ENCODE results near the gene ARHGAP15. TPM values are rescaled to one million over a fixed set of nuclear protein-coding genes. Genes with fewer than 3 reads are reported as not detected.
A peak's percentile ranks its signal among the peaks of the same experiment; 100 is the strongest.

The ARHGAP15 gene
- polyA plus RNA-seq, 3 donors, result 3.0 to 3.3 (median 3.2) TPM

- no peak for DNase-seq (ENCODE audit: extremely low read depth in 1 of 11, low read depth in 9 of 11, low spot score in 4 of 11)
Observed at GRCh38 chr2:143160732-143161707, 31.8 kb downstream of the ARHGAP15 start.

GRCh38 chr2:143162123-143162837, 33.1 kb downstream of the ARHGAP15 start:
- peak in 9 of 11 donors; percentile 20 to 44 (median 36) for DNase-seq (ENCODE audit: extremely low read depth in 1 of 11, low read depth in 9 of 11, low spot score in 4 of 11)

GRCh38 chr2:143162997-143163396, 33.8 kb downstream of the ARHGAP15 start:
- DNase-seq (ENCODE audit: extremely low read depth in 1 of 11, low read depth in 9 of 11, low spot score in 4 of 11), result no peak

GRCh38 chr2:143163499-143163898, 34.3 kb downstream of the ARHGAP15 start:
- DNase-seq (ENCODE audit: extremely low read depth in 1 of 11, low read depth in 9 of 11, low spot score in 4 of 11), result no peak

GRCh38 chr2:143165291-143165690, 36.1 kb downstream of the ARHGAP15 start:
- no peak for DNase-seq (ENCODE audit: extremely low read depth in 1 of 11, low read depth in 9 of 11, low spot score in 4 of 11)

- DNase-seq (ENCODE audit: extremely low read depth in 1 of 11, low read depth in 9 of 11, low spot score in 4 of 11), result no peak
Observed at GRCh38 chr2:143169105-143169504, 39.9 kb downstream of the ARHGAP15 start.

GRCh38 chr2:143171817-143172216, 42.6 kb downstream of the ARHGAP15 start:
- peak in 1 of 11 donors; percentile 9 for DNase-seq (ENCODE audit: extremely low read depth in 1 of 11, low read depth in 9 of 11, low spot score in 4 of 11)

- no peak for DNase-seq (ENCODE audit: extremely low read depth in 1 of 11, low read depth in 9 of 11, low spot score in 4 of 11)
Observed at GRCh38 chr2:143175438-143175837, 46.2 kb downstream of the ARHGAP15 start.

- no peak for DNase-seq (ENCODE audit: extremely low read depth in 1 of 11, low read depth in 9 of 11, low spot score in 4 of 11)
Observed at GRCh38 chr2:143176606-143177005, 47.4 kb downstream of the ARHGAP15 start.

GRCh38 chr2:143177096-143177786, 48.0 kb downstream of the ARHGAP15 start:
- peak in 3 of 11 donors; percentile 5 to 20 (median 13) for DNase-seq (ENCODE audit: extremely low read depth in 1 of 11, low read depth in 9 of 11, low spot score in 4 of 11)

GRCh38 chr2:143181494-143181893, 52.3 kb downstream of the ARHGAP15 start:
- DNase-seq (ENCODE audit: extremely low read depth in 1 of 11, low read depth in 9 of 11, low spot score in 4 of 11), result no peak

GRCh38 chr2:143182649-143183048, 53.4 kb downstream of the ARHGAP15 start:
- DNase-seq (ENCODE audit: extremely low read depth in 1 of 11, low read depth in 9 of 11, low spot score in 4 of 11), result no peak

- DNase-seq (ENCODE audit: extremely low read depth in 1 of 11, low read depth in 9 of 11, low spot score in 4 of 11), result no peak
Observed at GRCh38 chr2:143183804-143184463, 54.7 kb downstream of the ARHGAP15 start.

GRCh38 chr2:143186876-143187275, 57.7 kb downstream of the ARHGAP15 start:
- no peak for DNase-seq (ENCODE audit: extremely low read depth in 1 of 11, low read depth in 9 of 11, low spot score in 4 of 11)

- no peak for DNase-seq (ENCODE audit: extremely low read depth in 1 of 11, low read depth in 9 of 11, low spot score in 4 of 11)
Observed at GRCh38 chr2:143190431-143190830, 61.2 kb downstream of the ARHGAP15 start.

- no peak for DNase-seq (ENCODE audit: extremely low read depth in 1 of 11, low read depth in 9 of 11, low spot score in 4 of 11)
Observed at GRCh38 chr2:143192106-143192505, 62.9 kb downstream of the ARHGAP15 start.

GRCh38 chr2:143192716-143193115, 63.5 kb downstream of the ARHGAP15 start:
- DNase-seq (ENCODE audit: extremely low read depth in 1 of 11, low read depth in 9 of 11, low spot score in 4 of 11), result peak in 1 of 11 donors; percentile 3

GRCh38 chr2:143193121-143193520, 63.9 kb downstream of the ARHGAP15 start:
- DNase-seq (ENCODE audit: extremely low read depth in 1 of 11, low read depth in 9 of 11, low spot score in 4 of 11), result no peak

- no peak for DNase-seq (ENCODE audit: extremely low read depth in 1 of 11, low read depth in 9 of 11, low spot score in 4 of 11)
Observed at GRCh38 chr2:143195511-143195910, 66.3 kb downstream of the ARHGAP15 start.

Measured in renal cortex interstitium (tissue), 11 donors.